Sciatic nerve (tissue), 2 donors: Measurements from ENCODE around the gene TTC28. TPM values are rescaled to one million over a fixed set of nuclear protein-coding genes. Genes with fewer than 3 reads are reported as not detected.
"Not testable (repeated sequence)": the region's sequence is repeated elsewhere in the genome, so short reads cannot be mapped to it uniquely, and the experiment has no call there.

Source experiments
- ATAC-seq: fragments of 200-7000 bp; cut with Tn5 transposase; one replicate; pipeline ENCODE4 v1.9.1; 2020; ENCODE audit warnings: mild to moderate bottlenecking, moderate library complexity
- DNase-seq: peaks from one replicate; pipeline ENCODE4 v3.0.0-alpha.2; 2020; ENCODE audit warnings: low spot score
- intact Hi-C: fragments of 100-400 bp; cut with DNase I; formaldehyde crosslinking; loops from one replicate; pipeline ENCODE4 v1.14.2; 2022
- total RNA-seq: library from RNA; stranded (reverse); fragmentation: NEBNext Ultra II Directional; extraction: Animal tissue kit (Norgen Biotek cat#: 25700); gene quantifications from one replicate; pipeline ENCODE4 v1.2.1, GENCODE V29; 2021
- donor health status: DM: no; HTN: no; CAD: no.
- donor health status: DM: no; HTN: no; CAD: no.

Gene TTC28
- total RNA-seq, 1 donor from 2014 or later: 58.4 TPM

DNA sequence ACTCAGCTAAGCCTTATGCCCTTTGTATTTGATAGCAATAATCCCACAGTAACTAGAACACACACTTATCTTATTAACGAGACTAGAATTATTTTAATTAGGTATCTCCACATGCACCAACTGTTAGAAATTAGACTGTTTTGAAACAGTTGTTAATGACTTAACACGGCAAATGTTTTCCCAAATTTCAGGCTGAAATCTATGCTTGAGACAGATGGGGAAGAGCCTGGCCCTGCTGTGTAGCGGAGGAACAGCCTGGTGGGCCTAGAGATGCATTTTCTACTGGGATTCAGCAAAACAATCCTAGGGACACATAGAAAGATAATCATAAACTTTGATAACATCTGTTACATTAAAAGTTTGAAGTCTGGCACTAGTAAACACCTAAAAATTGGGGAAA, 273.4 kb downstream of the TTC28 start:
- intact Hi-C loops: no loop called here
- DNase-seq (no peak), ATAC-seq (no peak)

DNA sequence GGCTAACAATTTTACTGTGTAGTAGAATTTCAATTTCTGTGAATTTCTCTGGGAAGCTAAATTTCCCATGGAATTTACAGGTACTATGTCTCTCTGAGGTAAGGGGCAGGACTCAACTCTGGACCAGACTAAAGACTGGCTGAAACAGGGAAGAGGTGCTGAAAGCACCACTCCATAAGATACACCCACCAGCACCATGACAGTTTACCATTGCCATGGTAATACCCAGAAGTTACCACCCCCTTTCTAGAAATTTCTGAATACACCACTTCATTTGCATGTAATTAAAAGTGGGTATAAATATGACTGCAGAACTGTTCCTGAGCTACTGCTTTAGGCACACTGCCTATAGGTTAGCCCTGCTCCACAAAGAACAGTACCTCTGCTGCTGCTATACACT, 274.1 kb downstream of the TTC28 start:
- DNase-seq (no peak), ATAC-seq (no peak)
- intact Hi-C loops: no loop called here

DNA sequence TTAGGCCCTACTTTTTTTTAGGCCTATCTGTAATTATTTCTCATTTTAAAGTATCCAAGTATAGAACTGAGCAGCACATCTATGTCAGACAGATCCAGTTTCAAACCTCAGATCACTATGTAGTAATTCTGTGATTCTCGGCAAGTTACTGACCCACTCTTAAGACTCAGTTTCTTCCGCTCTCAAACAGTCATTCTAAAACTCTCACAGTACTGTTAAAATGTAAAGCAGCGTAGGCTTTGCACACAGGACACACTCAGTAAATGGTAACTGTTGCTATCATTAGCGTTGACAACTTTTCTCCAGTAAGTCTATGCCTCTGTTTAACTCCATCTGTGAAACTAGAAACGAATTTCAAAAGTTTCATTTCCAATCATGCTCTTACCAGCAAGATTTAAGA, 277.1 kb downstream of the TTC28 start:
- ATAC-seq (no peak), DNase-seq (no peak)
- intact Hi-C loops: no loop called here

DNA sequence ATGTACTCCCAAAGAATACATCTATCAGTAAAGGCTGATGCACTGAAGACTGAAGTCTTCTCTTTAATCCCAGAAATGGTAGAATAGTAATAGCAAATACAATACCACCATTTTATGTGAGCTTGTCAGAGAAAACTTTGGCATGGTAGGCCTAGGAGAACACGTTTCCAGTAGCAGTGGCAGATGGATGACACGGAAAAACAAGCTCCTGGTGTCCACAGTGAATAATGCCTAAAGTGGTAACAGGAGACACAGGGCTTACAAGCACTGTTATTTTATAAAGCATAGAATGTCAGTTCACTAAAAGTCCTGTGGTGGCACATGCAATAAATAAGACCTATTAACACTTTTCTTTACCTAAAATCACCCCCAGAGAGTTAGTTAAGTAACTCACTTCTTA, 277.6 kb downstream of the TTC28 start:
- intact Hi-C loops: no loop called here
- DNase-seq: no peak
- ATAC-seq: no peak

DNA sequence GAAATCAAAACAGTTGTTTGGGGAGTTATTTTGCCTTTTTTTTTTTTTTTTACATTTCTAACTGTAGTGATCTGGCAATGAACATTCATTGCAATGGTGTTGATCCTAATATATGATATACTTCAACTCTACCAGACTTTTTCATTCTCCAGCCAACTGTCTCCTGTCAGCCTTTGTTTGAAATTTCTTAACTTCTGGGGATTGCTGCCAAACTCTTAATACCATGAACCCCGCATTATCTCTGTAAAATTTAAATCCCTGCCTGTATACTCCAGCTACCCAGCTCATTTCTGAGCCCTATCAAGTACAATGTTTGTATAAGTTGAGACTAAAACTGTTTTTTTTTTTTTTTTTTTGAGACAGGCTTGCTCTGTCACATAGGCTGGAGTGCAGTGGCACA, 280.7 kb downstream of the TTC28 start:
- ATAC-seq (no peak), DNase-seq (no peak)
- intact Hi-C loops: no loop called here

DNA sequence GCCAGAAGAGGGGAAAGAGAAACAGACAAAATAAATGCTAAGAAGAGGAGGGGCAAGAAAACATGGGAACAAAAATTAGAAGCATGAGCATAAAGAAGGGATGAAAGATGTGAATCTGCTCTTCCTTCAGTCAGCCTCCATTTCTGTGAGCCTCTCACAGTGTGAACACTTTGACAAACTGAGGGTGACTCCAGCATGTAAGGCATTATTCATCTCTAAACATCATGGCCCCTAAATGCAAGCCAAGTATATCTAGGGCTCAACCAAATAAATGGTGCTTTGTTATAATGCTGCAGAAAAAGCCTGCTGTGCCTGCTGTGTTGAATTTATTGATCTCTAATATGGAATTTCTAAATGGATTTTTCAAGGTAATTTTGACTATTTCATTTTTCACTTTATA, 281.3 kb downstream of the TTC28 start:
- intact Hi-C loops: no loop called here

DNA sequence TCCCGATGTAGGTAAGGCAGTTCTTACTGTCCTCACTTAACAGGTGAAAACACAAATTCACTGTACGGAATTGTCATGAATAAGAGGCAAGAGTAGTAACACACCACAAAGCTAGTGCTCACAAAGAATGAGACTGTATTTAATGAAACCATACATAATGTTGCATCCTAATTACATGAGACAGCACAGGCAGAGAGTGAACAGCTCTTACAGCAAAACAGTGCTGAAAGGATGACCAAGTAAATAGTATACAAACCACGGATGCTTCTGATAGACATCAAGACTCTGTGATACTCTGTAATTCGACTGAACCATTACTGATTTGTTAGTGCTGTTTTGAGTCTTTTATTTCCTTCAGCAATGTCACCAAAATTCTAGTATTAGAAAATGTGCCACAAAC, 282.3 kb downstream of the TTC28 start:
- DNase-seq (no peak), ATAC-seq (no peak)
- intact Hi-C loops: no loop called here

More for the DNA sequence above, 281.3 kb downstream of the TTC28 start:
- ATAC-seq (no peak), DNase-seq (no peak)

- no peak for DNase-seq
- intact Hi-C loops: no loop called here
- peak; percentile 89 for ATAC-seq
Measured at GRCh38 chr22:28395920-28396753, 283.5 kb downstream of the TTC28 start.

DNA sequence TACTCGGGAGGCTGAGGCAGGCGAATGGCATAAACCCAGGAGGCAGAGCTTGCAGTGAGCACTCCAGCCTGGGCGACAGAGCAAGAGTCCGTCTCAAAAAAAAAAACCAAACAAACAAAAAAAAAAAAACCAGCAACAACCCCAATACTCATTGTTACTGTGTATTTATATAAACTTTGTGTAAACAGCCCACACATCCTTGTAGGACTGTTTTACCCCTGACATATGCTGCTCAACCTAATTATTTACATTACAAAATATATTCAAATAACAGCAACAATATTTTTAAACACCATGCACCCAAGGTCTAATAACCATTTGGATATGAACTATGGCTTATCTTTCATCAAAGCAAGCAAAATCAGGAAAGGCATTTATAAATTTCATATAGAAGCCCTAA, 284.1 kb downstream of the TTC28 start:
- intact Hi-C loops: no loop called here
- ATAC-seq (no peak), DNase-seq (no peak)

DNA sequence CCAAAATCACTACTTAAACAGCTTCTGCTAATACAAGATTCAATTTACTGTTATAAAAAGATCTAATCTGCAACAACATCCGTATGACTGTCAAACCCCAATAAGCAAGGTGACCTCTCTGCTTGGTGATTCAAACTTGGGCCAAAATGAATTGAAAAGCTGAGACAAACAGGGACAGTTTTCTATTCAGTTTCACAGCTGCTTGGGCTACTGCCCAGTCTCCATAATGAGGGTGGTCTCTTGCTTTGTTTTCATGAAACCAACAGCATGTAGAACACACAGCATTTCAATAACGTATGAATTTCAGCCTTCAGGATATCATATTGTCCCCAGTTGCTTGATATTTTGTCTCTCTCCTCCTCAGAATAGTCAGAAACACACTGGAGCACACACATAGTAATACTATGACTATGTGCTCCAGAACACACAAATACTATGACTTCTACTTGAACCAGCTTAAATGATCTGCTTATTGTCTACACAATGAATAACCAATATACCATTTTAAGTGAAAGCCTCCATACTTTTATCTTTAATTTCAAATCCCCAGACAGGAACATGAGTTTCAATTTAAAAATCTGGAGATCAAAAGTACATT, 285.0 kb downstream of the TTC28 start:
- intact Hi-C loops: no loop called here
- no peak for ATAC-seq
- no peak for DNase-seq

GRCh38 chr22:28381429-28382167, 298.0 kb downstream of the TTC28 start:
- intact Hi-C loops: no loop called here

GRCh38 chr22:28379951-28380350, 299.7 kb downstream of the TTC28 start:
- intact Hi-C loops: no loop called here
- DNase-seq (no peak), ATAC-seq (no peak)

More at GRCh38 chr22:28381429-28382167, 298.0 kb downstream of the TTC28 start:
- no peak for DNase-seq
- ATAC-seq: no peak

GRCh38 chr22:28379075-28379779, 300.4 kb downstream of the TTC28 start:
- intact Hi-C loops: no loop called here
- ATAC-seq (no peak), DNase-seq (no peak)

DNA sequence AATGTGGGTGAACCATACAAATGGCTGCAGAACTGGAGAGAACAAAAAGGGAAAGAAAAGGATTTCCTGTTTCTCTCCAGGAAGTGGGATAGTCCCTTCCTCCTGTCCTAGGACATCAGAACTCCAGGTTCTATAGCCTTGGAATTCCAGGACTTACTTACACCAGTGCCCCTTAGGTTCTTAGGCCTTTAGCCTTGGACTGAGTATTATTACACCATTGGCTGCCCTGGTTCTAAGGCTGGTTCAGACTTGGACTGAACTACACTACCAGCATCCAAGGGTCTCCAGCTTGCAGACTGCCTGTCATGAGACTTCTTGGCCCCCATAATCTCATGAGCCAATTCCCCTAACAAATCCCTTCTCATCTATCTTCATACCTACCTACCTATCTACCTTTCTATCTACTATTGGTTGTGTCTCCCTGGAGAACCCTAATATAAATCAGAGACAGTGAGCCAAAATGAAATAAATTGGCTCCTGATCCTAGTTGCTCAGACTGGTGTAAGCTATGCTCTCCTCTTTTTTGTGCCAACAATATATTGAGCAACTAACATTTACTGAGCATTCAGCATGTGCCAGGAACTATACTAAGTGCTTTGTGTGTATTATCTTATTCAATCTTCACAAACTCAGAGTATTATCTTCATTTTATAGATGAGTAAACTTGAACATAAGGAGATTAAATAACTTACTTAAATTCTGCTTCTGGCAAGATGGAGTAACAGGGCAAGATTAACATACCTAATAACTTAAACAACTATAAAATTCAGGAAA, 303.7 kb downstream of the TTC28 start:
- intact Hi-C loops: no loop called here
- no peak for DNase-seq
- no peak for ATAC-seq

DNA sequence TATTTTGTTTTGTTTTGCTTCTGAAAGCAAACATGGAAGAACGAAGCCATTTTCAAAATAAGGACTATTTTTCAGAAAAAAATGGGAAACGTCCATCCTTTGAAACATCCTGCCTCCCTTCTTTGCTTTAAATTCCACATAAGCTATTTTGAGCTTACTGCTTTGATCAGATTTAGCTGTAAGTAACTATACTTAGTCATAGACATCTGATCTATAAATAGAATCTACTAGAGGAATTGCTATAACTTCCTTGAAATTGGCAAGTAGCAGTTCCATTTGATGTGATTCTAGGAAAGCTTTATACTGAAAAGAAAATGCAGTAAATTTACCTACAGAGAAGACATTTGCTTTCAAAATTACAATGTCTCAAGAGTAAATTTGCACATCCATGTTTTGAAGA, 305.8 kb downstream of the TTC28 start:
- ATAC-seq: no peak
- intact Hi-C loops: no loop called here
- DNase-seq: no peak

DNA sequence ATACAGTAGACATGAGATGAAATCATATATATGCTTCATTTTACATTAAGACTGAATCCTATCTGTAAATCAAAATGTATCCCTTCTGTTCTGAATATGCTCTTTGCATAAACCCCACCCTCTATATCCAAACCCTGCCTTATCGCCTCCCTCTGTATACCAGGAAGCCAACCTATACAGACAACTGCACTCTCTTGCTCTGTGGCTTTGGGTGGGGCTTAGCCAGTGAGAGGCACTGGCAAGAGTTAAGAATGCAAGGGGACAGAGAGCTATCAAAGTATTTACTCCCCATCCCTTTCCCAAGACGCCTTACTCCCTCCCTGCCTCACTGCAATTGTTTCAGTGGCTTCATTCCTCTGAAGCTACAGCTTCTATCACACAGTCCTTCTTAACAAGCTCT, 309.8 kb downstream of the TTC28 start:
- intact Hi-C loops: no loop called here
- no peak for DNase-seq
- ATAC-seq: no peak

- ATAC-seq (no peak), DNase-seq (no peak)
- intact Hi-C loops: no loop called here
Measured at GRCh38 chr22:28366856-28367255, 312.8 kb downstream of the TTC28 start.

GRCh38 chr22:28365371-28365770, 314.3 kb downstream of the TTC28 start:
- intact Hi-C loops: no loop called here
- DNase-seq (no peak), ATAC-seq (no peak)

DNA sequence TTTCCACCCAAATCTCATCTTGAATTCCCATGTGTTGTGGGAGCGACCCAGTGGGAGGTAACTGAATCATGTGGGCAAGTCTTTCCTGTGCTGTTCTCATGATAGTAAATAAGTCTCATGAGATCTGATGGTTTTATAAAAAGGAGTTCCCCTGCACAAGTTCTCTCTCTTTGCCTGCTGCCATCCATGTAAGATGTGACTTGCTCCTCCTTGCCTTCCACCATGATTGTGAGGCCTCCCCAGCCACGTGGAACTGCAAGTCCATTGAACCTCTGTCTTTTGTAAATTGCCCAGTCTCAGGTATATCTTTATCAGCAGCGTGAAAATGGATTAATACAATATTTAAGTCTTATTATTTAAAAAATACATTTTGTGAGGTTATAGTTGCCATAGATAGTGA, 315.5 kb downstream of the TTC28 start:
- ATAC-seq, intact Hi-C loops, DNase-seq: not testable (repeated sequence)
